NCI-H1694 treated with DMSO at 0.1 percent for 48 hours (cell line): ENCODE results near the gene FNDC3A.
A peak's percentile ranks its signal among the peaks of the same experiment; 100 is the strongest.

Experiments
- DNase-seq: peaks from one replicate; lab custom pipeline; 2025; lab: John Stamatoyannopoulos, UW

FNDC3A gene

GRCh38 chr13:49219647-49220035 lies 243.9 kb downstream of the FNDC3A start:
- DNase-seq: peak; percentile 10

DNA sequence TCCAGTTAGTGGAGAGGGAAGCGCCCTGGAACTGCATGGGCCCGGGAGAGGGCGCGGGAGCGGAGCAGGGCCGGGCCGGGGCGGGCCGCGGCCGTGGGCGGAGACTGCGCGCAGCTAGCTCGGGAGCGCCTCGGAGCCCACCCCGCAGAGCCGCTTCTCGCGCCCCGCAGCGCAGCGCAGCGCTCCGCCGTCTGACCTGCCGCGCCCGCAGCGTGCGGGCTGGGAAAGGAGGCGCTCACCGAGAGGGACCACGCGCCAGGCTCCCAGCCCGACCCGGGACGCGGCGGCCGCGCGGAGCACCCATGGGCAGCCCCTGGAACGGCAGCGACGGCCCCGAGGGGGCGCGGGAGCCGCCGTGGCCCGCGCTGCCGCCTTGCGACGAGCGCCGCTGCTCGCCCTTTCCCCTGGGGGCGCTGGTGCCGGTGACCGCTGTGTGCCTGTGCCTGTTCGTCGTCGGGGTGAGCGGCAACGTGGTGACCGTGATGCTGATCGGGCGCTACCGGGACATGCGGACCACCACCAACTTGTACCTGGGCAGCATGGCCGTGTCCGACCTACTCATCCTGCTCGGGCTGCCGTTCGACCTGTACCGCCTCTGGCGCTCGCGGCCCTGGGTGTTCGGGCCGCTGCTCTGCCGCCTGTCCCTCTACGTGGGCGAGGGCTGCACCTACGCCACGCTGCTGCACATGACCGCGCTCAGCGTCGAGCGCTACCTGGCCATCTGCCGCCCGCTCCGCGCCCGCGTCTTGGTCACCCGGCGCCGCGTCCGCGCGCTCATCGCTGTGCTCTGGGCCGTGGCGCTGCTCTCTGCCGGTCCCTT lies 244.5 kb downstream of the FNDC3A start, which contains the start of gene MLNR:
MLNR (plus strand) TSS at position 303 of the 820 bp plus-strand sequence; CDS start at position 303, 0 bp downstream.
- no peak for DNase-seq

DNA sequence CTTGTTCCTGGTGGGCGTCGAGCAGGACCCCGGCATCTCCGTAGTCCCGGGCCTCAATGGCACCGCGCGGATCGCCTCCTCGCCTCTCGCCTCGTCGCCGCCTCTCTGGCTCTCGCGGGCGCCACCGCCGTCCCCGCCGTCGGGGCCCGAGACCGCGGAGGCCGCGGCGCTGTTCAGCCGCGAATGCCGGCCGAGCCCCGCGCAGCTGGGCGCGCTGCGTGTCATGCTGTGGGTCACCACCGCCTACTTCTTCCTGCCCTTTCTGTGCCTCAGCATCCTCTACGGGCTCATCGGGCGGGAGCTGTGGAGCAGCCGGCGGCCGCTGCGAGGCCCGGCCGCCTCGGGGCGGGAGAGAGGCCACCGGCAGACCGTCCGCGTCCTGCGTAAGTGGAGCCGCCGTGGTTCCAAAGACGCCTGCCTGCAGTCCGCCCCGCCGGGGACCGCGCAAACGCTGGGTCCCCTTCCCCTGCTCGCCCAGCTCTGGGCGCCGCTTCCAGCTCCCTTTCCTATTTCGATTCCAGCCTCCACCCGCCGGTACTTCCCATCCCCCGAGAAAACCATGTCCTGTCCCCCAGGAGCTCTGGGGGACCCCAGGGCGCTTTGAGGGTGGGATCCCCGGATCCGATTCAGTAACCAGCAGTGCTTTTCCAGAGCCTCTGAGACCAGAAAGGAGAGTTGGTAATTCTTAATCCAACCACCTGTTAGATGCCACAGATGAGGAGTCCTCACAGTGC lies 245.3 kb downstream of the FNDC3A start:
- DNase-seq: no peak

GRCh38 chr13:49221590-49221965 lies 245.9 kb downstream of the FNDC3A start:
- DNase-seq: no peak

GRCh38 chr13:49225223-49226042 lies 249.7 kb downstream of the FNDC3A start:
- DNase-seq: no peak

DNA sequence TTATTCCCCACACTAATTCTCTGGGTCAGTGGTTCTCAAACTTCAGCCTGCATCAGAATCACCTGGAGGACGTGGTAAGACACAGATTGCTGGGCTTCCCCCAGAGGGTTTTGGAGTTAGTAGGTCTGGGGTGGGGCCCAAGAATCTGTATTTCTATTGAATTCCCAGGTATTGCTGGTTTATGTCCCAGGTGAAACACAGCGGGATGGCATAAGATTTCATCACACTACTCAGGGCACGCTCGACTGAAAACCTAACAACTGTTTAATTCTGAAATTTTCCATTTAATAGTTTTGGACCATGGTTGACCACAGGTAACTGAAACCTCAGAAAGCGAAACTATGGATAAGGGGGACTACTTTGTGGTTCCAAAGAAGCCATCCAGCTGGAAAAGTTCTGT lies 250.9 kb downstream of the FNDC3A start:
- no peak for DNase-seq

DNA sequence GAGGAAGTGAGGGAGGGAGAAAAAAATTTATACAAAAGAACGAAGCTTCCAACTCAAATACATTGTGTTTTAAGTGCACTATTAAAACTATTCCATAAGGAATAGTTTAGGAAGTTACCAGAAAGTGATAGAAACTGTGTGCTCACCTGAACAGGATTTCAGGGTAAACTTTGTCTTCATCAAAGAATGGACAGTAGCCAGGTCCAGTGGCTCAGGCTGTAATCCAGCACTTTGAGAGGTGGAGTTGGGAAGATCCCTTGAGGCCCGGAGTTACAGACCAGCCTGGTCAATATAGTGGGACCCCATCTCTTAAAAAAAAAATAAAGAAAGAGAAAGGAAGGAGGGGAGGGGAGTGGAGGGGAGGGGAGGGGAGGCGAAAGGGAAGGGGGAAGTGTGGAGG lies 259.0 kb downstream of the FNDC3A start:
- no peak for DNase-seq

- no peak for DNase-seq
These were observed 260.2 kb downstream of the FNDC3A start for GRCh38 chr13:49235856-49236431.

GRCh38 chr13:49238621-49239020 lies 262.9 kb downstream of the FNDC3A start:
- no peak for DNase-seq

- no peak for DNase-seq
These were observed 264.3 kb downstream of the FNDC3A start for GRCh38 chr13:49240017-49240416.

- no peak for DNase-seq
These were observed 265.6 kb downstream of the FNDC3A start for GRCh38 chr13:49241296-49241695.

DNA sequence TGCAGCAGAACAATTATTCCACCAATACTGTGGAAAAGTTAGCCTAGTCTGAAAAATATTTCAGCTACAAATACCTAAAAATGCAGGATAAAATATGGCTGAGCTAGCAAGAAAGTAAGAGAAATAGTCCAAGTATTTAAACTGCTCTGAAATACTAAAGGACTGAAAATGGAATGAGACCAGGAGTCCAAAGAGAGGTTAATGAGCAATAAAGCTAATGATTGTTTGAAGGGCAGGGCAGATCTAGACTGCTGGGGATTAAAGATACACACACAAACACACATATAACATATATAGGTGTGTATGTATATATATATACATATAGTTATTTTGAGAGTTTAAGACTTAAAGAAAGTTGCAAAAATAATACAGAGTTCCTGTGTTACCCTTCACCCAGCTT lies 269.4 kb downstream of the FNDC3A start:
- no peak for DNase-seq

DNA sequence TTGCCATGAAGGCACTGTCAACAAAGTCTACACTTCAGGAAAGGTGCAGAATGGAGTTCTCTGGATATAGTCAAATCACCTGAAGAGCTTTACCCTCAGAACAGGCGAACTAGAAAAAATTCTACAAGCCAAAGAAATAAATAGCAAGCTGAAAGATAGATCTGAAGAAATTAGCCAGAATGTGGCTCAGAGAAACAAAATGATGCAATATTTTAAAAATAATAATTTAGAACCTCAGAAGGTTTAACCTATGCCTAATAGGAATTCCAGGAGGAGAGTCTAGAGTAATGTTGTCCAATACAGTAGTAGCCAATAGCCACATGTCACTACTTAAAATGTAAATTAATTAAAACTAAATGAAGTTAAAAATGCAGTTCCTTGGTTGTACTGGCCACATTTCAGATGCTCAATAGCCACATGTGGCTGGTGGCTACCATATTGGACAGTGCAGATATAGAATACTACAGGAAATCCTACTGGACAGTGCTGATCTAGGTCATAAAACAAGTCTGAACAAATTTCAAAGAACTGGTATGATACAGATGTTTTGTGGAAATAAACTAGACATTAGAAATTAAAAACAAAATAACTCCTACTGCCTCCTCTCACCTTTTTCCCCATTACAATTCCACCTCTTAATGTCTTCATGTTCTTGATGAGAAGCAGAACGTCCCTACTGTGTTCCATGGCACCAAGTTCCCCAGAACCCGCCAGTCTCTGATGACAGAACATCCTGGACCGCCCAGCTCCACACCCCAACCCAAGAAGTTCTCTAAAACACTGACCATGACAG lies 271.3 kb downstream of the FNDC3A start:
- no peak for DNase-seq

DNA sequence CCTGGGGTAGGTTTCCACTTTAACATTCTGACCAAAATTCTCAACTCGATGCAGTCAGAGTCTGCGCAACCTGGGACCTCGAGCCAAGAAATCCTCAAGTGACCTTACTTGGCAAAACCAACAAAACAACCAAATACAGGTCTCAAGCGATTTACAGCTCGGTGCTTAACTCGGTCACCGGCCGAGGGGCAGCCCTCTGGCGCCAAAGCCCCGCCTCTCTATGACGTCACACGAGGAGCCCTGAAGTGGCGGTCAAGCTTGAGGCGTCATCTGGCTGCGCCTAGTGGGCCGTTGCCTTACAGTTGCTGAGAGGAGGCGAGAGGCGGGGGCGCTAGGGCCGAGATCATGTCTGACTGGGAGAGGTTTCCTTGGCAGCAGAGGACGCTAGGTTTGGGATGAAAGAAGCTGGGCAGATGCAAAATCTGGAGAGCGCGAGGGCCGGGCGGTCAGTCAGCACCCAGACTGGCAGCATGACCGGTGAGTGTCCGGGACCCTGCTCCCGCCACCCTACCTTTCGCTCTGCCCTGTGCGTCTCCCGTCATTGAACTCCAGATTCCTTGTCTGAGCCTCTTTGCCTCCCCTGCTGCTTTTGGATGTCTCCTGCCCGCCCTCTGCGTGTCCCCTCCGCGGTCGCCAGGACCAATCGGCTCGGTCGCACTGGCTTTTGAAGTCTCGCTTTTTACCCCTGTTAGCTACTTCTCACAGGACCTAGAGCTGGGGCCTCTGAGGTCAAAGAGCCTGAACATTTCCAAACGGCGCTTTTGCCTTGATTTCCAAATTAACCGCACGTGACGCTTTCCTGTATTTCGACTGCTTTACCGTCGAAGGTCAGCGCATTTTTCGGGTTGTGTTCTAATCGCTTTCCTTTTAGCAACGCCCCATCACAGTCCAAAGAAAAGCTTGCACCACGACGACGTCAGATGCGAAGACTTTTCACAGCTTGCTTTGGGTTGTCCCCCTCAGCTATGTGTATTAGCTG lies 272.2 kb downstream of the FNDC3A start, which contains the start of gene CDADC1:
CDADC1 (plus strand) TSS at position 283 of the 979 bp plus-strand sequence; CDS start at position 396, 113 bp downstream.
- peak; percentile 68 for DNase-seq

DNA sequence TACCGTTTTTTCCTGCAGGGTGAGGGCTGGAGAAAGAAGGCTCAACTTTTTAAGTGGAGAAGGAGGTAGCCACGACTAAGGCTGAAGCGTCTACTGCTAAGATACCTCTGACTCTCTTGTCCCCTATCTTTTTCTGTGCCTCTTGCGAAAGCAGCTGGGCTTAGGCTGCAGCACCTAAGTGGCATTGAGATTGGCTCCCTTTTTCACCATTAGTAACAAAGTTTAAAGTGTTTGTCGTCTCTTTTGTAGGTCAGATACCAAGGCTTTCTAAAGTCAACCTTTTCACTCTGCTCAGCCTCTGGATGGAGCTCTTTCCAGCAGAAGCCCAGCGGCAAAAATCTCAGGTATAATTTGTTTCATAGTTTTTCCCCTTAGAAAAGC lies 272.9 kb downstream of the FNDC3A start:
- DNase-seq: no peak

- DNase-seq: no peak
These were observed 275.6 kb downstream of the FNDC3A start for GRCh38 chr13:49251326-49251725.

GRCh38 chr13:49253310-49253709 lies 277.6 kb downstream of the FNDC3A start:
- no peak for DNase-seq

DNA sequence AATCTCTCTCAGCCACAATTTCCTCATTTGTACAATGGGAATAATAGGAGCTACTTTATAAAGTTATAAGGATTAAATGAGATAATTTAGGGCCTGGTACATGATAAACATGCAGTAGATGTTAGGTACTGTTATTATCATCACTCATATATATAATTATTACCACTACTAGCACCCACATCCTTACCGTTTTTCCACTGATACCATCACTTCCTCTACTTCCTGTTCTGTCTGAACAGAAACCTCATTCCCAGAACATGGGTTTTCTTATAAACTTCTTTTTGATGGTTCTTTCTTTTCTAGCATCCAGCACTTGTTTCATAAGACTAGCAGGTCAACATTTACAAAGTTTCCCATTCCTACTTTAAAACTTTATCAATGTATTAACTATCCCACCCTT lies 278.3 kb downstream of the FNDC3A start:
- no peak for DNase-seq

DNA sequence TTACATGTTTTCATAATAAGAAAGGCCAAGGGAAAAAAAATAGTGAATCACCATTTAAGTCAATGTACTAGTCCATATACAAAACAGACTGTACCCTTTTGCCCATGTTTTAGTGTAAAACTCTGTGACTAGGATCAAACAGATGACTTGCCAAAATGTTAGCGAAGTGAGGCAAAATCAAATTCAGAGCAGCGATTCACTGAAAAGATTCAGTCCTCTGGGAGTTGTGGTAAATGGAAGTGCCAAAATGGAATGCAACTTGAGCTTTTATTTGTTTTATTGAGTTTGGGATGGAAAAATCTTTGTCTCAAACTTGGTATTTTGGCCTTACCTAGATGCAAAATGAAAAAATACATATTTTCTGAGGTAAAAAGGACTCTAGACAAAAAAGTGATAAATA lies 281.1 kb downstream of the FNDC3A start:
- no peak for DNase-seq
